Measurements from ENCODE around the gene C20orf141.
"Not testable (repeated sequence)": the region's sequence is repeated elsewhere in the genome, so short reads cannot be mapped to it uniquely, and the experiment has no call there.

C20orf141 gene

DNA sequence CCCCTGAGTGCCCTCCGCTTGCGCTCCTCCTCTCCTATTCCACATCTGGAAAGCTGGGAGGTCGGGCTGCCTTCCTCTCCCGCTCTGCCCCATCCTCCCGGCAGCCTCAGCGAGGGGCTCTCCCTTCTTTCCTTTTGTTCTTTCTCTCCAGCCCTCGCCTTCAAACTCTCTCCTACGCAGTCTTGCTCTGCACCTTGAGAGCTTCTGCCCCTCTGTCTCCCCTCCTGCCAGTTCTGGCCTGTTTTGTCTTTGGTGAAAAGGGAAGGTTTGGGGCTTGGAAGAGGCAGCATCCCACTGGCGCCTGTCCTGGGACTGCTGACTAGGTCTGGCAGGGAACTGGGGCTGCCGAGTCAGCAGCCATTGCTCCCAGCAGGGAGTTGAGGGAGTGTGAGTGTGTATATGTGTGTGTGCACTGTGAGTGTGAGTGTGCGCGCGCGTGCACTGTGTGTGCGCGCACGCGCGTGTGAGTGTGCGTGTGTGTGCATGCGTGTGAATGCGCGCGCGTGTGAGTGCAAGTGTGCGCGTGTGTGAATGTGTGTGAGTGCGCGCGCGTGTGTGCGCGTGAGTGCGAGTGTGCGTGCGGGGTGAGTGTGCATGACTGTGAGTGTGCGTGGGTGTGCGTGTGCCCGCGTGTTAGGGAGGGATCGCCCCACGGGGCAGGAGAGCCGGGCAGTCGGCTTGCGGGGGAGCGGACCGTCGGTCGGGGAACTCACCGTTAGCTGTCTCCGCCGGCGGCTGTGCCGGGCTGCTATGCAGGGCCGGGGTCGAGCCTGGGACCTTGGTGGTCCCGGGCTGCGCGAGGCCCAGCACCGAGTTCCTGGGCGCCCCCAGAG, 14.9 kb upstream of the C20orf141 start:
- DNase-seq (ENCODE audit: extremely low read depth in 1 of 2, low read depth in 1 of 2): no peak

DNA sequence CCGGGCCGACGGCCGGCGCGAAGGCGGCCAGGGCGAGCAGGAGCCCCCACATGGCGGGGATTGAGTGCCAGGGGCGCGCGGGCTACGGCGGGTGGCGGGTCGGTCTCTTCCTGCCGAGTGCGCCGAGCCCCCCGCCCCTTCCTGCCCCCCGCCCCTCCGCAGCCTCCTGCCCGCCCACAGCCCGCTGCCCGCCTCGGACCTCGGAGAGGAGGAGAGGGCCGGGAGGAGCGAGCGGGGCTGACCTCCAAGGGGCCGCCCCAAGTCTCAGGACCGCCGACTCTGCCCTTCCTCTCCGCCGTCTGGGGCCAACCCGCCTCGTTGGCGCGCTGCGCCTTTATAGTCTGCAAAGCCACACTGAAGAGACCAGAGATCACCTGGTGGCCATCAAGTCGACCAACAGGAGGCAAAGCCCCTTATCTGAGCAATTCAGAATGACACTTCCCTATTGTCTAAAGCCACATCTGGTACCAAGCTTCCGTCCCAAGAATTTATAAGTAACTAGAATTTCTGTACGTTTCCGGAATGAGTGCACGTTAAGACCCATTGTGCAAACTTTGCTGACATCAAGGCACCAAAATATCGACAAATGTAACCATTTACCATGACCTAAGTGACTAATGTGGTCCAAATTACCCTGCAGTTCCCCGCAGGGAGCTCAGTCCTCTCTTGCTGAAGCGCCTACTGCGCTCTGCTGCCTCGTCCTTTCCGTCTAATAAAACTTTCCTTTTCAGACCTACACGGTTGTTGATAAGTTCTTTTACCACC, 14.1 kb upstream of the C20orf141 start, which contains the start of gene CPXM1:
CPXM1 (minus strand) TSS at position 107 of the 765 bp plus-strand sequence; CDS start at position 52, 55 bp downstream.
- DNase-seq (ENCODE audit: extremely low read depth in 1 of 2, low read depth in 1 of 2): no peak

DNA sequence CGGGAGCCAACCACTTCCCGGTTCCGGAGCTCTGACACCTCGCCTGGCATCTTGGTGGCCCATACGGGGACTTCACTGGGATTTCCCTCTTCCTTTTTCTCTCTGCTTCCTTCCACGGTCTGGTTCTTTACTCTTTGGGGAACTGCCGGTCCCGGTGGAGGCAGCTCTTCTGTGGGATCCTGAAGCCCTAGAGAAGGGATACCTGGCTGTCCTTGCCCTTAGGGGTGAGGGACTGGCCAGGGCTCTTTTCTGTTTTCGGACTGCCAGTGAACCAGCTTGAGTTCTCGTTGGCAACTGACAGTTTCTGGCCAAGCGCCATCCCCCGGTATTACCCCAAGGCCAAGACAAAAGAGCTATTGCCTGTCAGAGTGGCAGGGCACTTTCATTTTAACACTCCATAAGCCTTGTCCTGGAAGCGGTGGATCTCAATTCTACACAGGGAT, 13.5 kb upstream of the C20orf141 start:
- DNase-seq (ENCODE audit: extremely low read depth in 1 of 2, low read depth in 1 of 2): no peak

DNA sequence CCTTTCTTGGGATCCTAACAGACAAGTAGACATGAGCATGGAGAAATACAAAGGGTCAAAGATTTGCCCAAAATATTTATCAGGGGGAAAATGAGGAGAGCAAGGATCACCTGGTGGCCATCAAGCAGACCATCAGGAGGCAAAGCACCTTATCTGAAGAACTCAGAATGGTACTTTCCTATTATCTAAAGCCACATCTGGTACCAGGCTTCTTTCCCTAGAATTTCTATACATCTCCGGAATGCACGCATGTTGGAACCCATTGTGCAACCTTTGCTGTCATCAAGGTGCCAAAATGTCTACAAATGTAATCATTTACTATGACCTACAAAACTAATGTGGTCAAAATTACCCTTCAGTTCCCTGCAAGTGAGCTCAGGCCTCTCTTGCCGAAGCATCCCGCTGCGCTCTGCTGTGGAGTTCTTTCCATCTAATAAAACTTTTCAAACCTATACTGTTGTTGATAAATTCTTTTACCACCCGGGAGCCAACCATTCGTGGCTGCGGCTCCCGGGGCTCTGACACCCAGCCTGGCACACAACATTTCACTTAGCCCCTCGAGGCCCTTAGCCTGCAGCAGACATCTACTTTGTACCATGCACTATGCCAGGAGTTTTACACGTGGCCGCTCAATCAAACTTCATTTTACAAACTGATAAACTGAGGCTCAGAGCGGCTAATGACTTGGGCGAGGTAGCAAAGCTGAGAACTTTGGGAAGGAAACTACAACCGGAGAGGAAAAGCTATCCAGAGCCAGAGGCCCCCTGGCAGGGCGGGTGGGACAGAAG, 10.6 kb upstream of the C20orf141 start:
- no peak for DNase-seq (ENCODE audit: extremely low read depth in 1 of 2, low read depth in 1 of 2)

DNA sequence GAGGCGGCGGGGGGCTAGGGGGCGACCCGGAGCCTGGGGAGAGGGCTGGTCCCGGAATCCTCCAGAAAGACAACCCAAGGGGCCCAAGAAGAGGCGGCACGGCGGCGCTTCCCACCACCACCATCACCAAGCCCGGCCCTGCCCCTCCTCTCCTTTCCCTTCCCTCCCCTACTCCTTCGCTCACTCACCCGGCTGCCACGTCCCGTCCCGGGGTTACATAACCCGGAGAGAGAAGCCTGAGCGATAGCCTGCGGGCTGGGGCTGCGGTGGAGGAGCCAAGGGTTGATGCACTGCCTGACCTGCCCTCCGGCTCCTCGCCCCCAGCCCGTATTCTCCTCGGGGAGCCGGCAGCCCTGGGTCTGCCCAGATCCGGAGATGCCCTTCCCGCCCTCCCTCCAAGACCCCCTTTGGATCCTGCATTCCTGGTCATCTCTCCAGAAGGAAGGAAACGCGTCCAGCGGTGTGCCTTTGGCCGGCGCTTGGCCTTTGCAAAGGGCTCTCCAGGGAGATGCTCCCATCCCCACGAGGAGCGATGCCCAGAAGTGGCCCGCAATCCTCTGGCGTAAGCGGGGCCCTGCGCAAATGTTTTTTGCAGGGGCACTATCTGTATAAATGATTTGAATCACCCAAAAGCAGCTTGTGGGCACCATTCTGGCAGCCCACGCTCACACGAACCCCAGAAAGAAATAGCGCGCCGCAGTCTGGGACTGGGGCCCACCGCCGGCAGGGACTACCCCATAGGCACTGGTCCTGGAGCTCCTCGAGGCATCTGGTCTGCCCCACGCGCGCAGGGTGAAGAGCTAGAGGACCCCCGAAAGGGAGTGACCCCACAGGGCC, 9.7 kb upstream of the C20orf141 start:
- no peak for DNase-seq (ENCODE audit: extremely low read depth in 1 of 2, low read depth in 1 of 2)

DNA sequence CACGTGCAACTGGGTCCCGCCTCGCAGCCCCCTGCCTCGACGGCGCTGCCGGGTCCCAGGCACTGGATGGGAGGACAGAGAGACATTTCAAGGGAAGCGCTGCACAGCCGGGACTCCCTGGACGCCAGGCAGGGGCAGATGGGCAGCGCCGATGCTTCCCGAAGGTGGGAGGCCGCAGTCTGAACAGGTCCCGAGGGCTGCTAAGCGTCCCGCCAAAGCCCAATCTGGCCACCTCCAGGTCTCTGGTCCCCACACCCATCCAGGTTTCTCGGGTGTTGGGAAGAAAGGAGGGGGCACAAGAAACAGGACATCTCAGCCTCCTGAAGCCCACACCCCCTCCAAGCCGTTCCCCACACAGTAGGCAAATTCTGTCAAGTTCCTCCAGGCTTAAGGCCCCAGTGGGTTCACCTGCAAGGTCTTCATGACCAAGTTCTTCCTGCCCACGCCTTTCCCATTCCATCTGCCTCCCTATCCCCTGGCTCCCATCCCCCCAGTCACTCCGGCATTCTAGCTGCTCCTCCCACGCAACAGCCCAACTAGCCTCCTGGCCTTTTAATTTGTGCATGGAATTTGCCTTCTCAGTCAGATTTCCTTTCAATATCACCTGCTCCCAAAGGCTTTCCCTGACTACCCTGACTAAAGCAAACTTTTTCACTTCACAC, 9.0 kb upstream of the C20orf141 start:
- no peak for DNase-seq (ENCODE audit: extremely low read depth in 1 of 2, low read depth in 1 of 2)

DNA sequence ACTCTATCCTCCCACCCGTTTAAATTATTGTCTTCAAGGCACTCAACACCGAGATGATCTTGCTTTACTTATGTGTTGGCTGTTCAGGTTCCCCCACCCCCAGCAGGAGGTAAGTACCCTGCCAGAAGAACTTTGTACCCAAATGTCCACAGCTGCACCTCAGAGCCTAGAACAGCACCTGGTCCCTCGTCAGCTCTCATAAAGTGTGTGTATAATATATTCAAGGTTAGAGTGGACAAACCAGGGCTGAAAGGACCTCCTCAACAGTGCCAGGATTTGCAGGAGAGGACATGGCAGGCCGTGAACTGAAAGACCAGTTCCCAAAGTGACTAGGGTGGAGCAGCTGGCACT, 8.5 kb upstream of the C20orf141 start:
- DNase-seq (ENCODE audit: extremely low read depth in 1 of 2, low read depth in 1 of 2): no peak

DNA sequence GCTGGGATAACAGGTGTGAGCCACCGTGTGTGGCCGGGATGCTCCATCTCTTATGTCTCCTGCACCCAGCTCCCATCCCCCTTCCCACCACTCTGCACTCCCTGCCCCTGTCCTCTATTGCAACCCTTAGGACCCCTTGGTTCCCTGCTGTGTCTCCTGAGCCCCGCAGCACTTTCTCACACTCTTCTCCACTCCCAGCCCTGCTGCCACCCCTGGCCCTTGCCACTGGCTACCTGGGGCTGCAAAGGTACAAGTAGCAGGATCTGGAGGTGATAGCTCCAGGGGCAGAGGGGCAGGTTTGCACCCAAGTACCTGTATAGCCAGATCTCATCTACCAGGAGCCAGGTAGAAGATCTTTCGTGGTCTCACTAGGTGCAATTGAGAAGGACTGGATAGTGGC, 7.8 kb upstream of the C20orf141 start:
- DNase-seq (ENCODE audit: extremely low read depth in 1 of 2, low read depth in 1 of 2): no peak

DNA sequence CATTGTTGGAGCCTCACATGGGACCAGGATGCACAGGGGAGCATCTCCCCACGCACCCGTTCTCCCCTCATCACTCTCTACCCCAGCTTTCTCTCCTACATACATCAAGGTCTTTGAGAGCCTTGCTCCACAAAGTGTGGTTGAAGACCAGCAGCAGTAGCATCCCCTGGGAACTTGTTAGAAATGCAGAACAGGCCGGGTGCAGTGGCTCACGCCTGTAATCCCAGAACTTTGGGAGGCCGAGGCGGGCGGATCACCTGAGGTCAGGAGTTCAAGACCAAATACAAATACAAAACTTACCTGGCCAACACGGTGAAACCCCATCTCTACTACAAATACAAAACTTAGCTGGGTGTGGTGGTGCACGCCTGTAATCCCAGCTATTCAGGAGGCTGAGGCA, 6.9 kb upstream of the C20orf141 start:
- DNase-seq (ENCODE audit: extremely low read depth in 1 of 2, low read depth in 1 of 2): not testable (repeated sequence)

DNA sequence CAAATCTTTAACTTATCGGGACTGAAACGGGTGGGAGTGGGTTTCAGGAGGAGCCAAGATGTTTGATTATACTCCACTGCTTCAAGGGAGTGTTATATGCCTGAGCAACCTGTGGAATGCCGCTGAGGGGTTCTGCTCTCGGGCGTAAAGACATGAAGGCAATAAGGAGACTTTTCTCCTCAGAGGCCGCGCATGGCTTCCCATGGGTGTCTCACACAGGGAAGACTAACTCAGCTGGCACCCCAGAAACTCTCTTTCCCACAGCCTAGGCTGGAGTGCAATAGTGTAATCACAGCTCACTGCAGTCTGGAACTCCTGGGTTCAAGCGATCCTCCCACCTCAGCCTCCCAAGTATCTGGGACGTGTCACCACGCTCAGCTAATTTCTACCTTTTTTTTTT, 5.1 kb upstream of the C20orf141 start:
- DNase-seq (ENCODE audit: extremely low read depth in 1 of 2, low read depth in 1 of 2): no peak

DNA sequence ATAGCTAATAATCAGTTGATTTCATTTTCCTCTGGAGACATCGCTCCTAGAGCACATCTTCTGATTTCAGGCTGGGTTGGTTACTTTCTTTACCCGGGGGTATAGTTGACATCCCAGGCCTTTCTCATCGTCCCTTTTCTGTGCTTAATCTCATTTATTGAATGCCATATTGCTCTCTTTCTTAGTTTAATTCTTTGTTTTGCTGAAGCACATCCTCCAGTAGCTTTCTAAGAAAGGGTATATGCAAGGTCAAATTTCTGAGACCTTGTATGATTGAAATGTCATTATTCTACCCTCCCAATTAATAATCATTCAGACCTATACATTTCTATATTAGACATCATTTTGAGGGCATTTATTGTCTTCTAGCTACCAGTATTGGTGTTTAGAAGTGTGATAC, 2.6 kb upstream of the C20orf141 start:
- DNase-seq (ENCODE audit: extremely low read depth in 1 of 2, low read depth in 1 of 2): no peak

DNA sequence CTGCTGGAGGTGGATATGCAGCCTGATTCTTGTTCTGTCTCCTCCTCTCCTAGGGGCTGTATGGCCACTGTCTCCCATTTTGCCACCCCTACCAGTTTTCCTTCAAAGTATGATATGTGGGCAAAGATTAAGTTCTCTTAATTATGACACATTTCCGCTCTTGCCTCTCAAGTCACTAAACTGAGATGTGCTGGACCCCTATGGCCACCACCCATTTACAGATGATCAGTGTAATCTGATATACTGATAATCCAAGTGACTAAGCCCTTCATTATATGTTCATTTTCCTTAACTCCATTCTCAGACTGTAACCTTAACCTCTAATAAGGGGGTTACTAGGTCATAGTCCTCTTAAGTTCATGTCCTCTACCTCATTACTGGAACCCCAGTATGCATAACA, 711 bp upstream of the C20orf141 start:
- no peak for DNase-seq (ENCODE audit: extremely low read depth in 1 of 2, low read depth in 1 of 2)

DNA sequence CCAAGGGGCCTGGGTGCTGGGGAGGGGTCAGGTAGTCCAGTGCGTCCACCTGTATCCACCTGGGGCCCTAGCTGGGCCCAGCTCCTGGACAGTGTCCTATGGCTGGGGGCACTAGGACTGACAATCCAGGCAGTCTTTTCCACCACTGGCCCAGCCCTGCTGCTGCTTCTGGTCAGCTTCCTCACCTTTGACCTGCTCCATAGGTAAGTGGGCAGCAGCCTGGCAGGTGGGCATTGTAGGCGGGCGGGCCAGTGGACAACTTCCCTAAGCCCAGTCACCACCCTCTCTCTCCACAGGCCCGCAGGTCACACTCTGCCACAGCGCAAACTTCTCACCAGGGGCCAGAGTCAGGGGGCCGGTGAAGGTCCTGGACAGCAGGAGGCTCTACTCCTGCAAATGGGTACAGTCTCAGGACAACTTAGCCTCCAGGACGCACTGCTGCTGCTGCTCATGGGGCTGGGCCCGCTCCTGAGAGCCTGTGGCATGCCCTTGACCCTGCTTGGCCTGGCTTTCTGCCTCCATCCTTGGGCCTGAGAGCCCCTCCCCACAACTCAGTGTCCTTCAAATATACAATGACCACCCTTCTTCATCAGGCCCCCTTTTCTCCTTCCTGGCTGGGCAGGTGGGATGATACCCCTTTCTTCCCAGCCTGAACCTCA, 584 bp downstream of the C20orf141 start:
- DNase-seq (ENCODE audit: extremely low read depth in 1 of 2, low read depth in 1 of 2): no peak

DNA sequence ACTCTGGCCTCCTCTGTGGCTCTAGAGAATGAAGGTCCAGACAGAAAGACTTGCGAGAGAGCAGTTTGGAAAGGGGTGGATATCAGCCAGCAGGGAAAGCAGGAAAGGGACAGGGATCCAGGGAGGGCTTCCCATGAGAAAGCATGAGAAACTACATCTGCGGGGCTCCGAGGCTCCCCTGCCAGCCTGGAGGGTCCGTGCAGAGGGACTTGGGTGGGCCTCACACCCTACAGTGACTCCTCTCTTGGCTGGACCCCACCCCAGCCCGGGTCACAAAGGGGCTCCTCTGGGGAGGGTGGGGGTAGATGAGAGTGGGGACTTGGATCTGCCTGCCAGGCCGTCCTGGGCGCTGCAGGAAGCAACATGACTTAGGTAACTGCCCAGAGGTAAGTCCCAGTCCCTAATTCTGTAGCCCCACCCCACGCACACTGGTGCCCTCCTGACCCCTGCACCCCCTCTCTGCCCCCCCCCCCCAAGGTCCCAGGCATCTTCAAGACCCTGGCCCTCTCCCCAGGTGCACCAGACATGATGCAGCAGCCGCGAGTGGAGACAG, 1.3 kb downstream of the C20orf141 start, which contains the start of gene TMEM239:
TMEM239 (plus strand) TSS at position 335 of the 553 bp plus-strand sequence; CDS start at position 526, 191 bp downstream.
- DNase-seq (ENCODE audit: extremely low read depth in 1 of 2, low read depth in 1 of 2): no peak

DNA sequence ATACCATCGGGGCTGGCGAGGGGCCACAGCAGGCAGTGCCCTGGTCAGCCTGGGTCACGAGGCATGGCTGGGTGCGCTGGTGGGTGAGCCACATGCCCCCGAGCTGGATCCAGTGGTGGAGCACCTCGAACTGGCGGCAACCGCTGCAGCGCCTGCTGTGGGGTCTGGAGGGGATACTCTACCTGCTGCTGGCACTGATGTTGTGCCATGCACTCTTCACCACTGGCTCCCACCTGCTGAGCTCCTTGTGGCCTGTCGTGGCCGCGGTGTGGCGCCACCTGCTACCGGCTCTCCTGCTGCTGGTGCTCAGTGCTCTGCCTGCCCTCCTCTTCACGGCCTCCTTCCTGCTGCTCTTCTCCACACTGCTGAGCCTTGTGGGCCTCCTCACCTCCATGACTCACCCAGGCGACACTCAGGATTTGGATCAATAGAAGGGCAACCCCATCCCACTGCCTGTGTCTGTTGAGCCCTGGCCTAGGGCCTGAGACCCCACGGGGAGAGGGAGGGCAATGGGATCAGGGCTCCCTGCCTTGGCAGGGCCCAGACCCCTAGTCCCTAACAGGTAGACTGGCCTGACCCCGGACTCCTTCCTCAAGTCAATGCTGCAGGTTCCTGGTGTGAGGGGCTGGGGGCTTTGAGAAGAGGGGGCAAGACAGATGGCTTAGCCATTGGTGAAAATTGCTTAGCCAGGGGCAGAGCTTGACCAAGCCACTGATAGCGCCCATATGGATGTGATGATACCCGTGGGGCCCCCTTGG, 2.0 kb downstream of the C20orf141 start:
- no peak for DNase-seq (ENCODE audit: extremely low read depth in 1 of 2, low read depth in 1 of 2)

DNA sequence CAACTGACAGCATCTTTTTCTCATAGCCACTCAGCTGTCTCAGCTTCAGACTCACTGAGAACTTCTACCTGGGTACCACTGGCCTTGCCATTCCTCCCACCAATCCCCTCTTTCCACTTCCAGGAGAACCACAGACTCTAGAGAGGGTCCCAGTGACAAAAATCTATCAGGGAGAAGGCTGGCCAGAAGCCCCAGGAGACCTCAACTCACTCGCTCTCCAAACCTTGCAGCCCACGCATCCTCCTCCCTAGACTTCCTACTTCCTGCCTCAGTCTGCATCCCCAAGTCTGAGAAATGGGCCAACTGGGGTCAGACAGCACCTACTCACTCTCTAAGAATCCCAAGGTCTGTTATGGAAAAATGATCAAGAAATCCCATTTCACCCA, 2.5 kb downstream of the C20orf141 start:
- DNase-seq (ENCODE audit: extremely low read depth in 1 of 2, low read depth in 1 of 2): no peak

DNA sequence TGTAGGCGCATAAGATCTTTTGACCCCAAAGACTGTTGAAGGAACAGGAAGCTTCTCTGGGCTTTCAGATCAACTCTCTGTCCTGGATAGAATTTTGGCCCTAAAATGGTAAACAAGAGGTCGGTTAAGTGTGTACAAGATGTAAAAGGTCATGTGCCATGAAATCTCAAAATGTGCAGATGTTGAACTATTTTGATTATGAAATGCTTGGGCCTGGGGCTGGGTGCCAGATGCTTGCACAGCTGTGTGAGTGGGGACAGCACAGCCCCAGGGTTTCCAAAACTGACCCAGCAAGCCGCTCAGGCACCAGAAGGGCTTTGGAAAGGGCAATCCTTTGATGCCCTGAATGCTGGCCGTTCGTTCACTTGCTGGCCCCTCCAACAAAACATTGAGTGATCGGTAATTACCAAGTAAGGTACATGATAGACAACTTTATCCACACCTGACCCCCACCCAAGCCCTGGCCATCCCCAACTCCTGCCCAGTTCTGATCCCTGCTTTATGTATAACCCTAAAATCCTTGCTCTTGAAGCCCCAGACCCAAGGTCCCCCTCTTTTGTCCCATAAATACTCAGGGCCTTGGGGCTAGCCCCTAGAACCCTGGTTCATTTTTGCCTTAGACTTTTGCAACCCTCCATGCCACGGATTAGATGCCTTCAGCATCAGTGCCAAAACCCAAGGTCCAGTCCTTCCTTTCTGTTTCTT, 3.3 kb downstream of the C20orf141 start:
- no peak for DNase-seq (ENCODE audit: extremely low read depth in 1 of 2, low read depth in 1 of 2)

Data from activated CD8-positive, alpha-beta memory T cell treated with anti-CD3 and anti-CD28 coated beads for 1 hour (primary cell).